ENCODE data around the gene TBC1D9.

Gene TBC1D9

DNA sequence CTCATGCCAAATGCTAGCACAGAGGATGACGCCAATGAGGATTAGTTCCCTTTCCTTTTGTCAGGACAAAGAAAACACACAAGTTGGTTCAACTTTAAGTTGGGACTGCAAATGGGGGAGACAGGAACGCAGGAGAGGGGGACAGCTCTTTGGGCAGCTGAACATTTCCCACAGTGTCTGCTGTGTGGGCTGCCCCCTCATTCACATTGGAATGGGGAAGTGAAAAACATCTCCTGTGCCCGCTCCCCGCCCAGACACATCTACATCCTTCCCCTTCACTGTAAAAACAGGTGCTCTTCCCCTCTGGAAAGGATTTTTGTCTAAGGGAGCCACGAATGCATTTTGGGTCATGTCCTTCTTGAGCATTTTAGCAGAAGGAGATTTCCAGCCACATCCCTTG, 44.5 kb upstream of the TBC1D9 start:
- H3K4me2 ChIP-seq (ENCODE audit: low read length) = peak overlapping the region; percentile 74
- TF ChIP-seq EZH2phosphoT487 (IDR thresholded peaks at IDR 0.05; ENCODE audit: borderline replicate concordance, low read length) (no peak), CTCF (IDR thresholded peaks at IDR 0.05; ENCODE audit: low read depth, low read length, poor library complexity, severe bottlenecking) (no peak)
- no peaks in the 10 kb centered on the region for H3K27me3 ChIP-seq (ENCODE audit: control insufficient read depth, low read length)
- H3K27ac ChIP-seq (ENCODE audit: low read depth, low read length) = peak overlapping the region; percentile 58
- H3F3A ChIP-seq (ENCODE audit: control insufficient read depth, insufficient read depth) = peaks cover 10% of the 10 kb centered on the region
- H4K20me1 ChIP-seq (ENCODE audit: control insufficient read depth, insufficient read depth, low read depth, low read length) = no peaks in the 10 kb centered on the region
- peaks cover 2% of the 10 kb centered on the region; the same call in 1 of the 2 replicates for H3K9me3 ChIP-seq (ENCODE audit: control insufficient read depth, insufficient read depth, low read length)
- H3K4me1 ChIP-seq (ENCODE audit: control insufficient read depth, low read length) = peaks cover 68% of the 10 kb centered on the region
- no peaks in the 10 kb centered on the region for H3K9me2 ChIP-seq (replicated peaks; ENCODE audit: control insufficient read depth, low read length)
- H3K4me3 ChIP-seq (ENCODE audit: low read length) = peak overlapping the region; percentile 48
- H3K79me2 ChIP-seq (ENCODE audit: control insufficient read depth, low read length) = no peaks in the 10 kb centered on the region
- H3K36me3 ChIP-seq (ENCODE audit: control insufficient read depth, low read length) = 0 out of 2 replicates have a peak, but pooled peaks cover 3% of the 10 kb centered on the region

DNA sequence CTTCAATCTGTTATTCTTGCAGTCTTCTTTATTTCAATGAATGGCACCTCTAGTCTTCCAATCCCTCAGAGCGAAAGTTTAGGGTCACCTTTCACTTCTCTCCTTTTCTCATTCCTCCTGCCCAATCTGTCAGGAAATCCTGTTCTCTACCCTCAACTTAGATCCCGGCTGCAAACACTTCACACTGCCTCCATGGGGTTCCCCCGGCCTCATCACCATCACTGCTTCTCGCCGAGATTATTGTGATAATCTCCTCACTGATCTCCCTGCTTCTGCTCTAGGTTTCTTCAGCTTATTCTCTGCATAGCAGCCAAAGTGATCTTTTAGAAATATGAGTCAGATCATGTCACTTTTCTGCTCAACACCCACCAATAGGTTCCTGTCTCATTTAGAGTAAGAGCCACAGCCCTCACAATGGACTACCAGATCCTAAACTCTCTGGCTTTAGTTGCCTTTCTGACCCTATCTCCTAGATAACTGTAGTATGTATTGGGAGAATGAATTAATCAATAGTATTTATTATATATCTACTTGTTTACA, 43.6 kb upstream of the TBC1D9 start:
- H3K4me2 ChIP-seq (ENCODE audit: low read length) = no peak overlapping the region
- no peaks in the 10 kb centered on the region for H4K20me1 ChIP-seq (ENCODE audit: control insufficient read depth, insufficient read depth, low read depth, low read length)
- H3K79me2 ChIP-seq (ENCODE audit: control insufficient read depth, low read length) = no peaks in the 10 kb centered on the region
- peaks cover 58% of the 10 kb centered on the region for H3K4me1 ChIP-seq (ENCODE audit: control insufficient read depth, low read length)
- H3K27ac ChIP-seq (ENCODE audit: low read depth, low read length) = no peak overlapping the region
- peaks cover 10% of the 10 kb centered on the region for H3F3A ChIP-seq (ENCODE audit: control insufficient read depth, insufficient read depth)
- H3K27me3 ChIP-seq (ENCODE audit: control insufficient read depth, low read length) = no peaks in the 10 kb centered on the region
- H3K4me3 ChIP-seq (ENCODE audit: low read length) = no peak overlapping the region
- TF ChIP-seq CTCF (IDR thresholded peaks at IDR 0.05; ENCODE audit: low read depth, low read length, poor library complexity, severe bottlenecking) = no peak
- TF ChIP-seq EZH2phosphoT487 (IDR thresholded peaks at IDR 0.05; ENCODE audit: borderline replicate concordance, low read length) = no peak
- no peaks in the 10 kb centered on the region for H3K9me2 ChIP-seq (replicated peaks; ENCODE audit: control insufficient read depth, low read length)
- no peaks in the 10 kb centered on the region for H3K36me3 ChIP-seq (ENCODE audit: control insufficient read depth, low read length)
- no peaks in the 10 kb centered on the region for H3K9me3 ChIP-seq (ENCODE audit: control insufficient read depth, insufficient read depth, low read length)

- Histone ChIP-seq H3K4me2 (ENCODE audit: low read length) (no peak overlapping the region), H4K20me1 (ENCODE audit: control insufficient read depth, insufficient read depth, low read depth, low read length) (no peaks in the 10 kb centered on the region), H3K27ac (ENCODE audit: low read depth, low read length) (no peak overlapping the region), H3K27me3 (ENCODE audit: control insufficient read depth, low read length) (no peaks in the 10 kb centered on the region), H3K9me2 (replicated peaks; ENCODE audit: control insufficient read depth, low read length) (no peaks in the 10 kb centered on the region), H3K4me1 (ENCODE audit: control insufficient read depth, low read length) (peaks cover 31% of the 10 kb centered on the region), H3K4me3 (ENCODE audit: low read length) (no peak overlapping the region), H3K79me2 (ENCODE audit: control insufficient read depth, low read length) (no peaks in the 10 kb centered on the region), H3F3A (ENCODE audit: control insufficient read depth, insufficient read depth) (0 out of 2 replicates have a peak, but pooled peaks cover 2% of the 10 kb centered on the region), H3K9me3 (ENCODE audit: control insufficient read depth, insufficient read depth, low read length) (0 out of 2 replicates have a peak, but pooled peaks cover 4% of the 10 kb centered on the region), H3K36me3 (ENCODE audit: control insufficient read depth, low read length) (no peaks in the 10 kb centered on the region)
- TF ChIP-seq EZH2phosphoT487 (IDR thresholded peaks at IDR 0.05; ENCODE audit: borderline replicate concordance, low read length) (no peak), CTCF (IDR thresholded peaks at IDR 0.05; ENCODE audit: low read depth, low read length, poor library complexity, severe bottlenecking) (no peak)
Observed at GRCh38 chr4:140793291-140793690, 37.1 kb upstream of the TBC1D9 start.

All from DOHH2 (cell line).